GM10248 (cell line): ENCODE measurements around the gene PITPNB.

Experiments
- CTCF ChIA-PET: fragments of 300-600 bp; sonication (Branson Sonifier 250); formaldehyde crosslinking; extraction: SDS; loops from one replicate; lab custom pipeline; 2021; ENCODE audit warnings: antibody characterized with exemption; lab: Yijun Ruan, JAX
- POLR2A ChIA-PET: fragments of 350-650 bp; sonication (Branson Sonifier 250); formaldehyde crosslinking; extraction: SDS; loops from one replicate; lab custom pipeline; 2020; ENCODE audit warnings: antibody characterized with exemption; lab: Yijun Ruan, JAX
- DNase-seq: peaks from one replicate; pipeline ENCODE4 v3.0.0; 2012; ENCODE audit errors: extremely low spot score
- TF ChIP-seq, protein P1 (sequence below): IDR thresholded peaks from 2 replicates; pipeline ENCODE4 v1.5.1; 2012; ENCODE audit warnings: mild to moderate bottlenecking, low read depth; ENCODE audit errors: extremely low read depth, missing control alignments, control extremely low read depth

Gene PITPNB

DNA sequence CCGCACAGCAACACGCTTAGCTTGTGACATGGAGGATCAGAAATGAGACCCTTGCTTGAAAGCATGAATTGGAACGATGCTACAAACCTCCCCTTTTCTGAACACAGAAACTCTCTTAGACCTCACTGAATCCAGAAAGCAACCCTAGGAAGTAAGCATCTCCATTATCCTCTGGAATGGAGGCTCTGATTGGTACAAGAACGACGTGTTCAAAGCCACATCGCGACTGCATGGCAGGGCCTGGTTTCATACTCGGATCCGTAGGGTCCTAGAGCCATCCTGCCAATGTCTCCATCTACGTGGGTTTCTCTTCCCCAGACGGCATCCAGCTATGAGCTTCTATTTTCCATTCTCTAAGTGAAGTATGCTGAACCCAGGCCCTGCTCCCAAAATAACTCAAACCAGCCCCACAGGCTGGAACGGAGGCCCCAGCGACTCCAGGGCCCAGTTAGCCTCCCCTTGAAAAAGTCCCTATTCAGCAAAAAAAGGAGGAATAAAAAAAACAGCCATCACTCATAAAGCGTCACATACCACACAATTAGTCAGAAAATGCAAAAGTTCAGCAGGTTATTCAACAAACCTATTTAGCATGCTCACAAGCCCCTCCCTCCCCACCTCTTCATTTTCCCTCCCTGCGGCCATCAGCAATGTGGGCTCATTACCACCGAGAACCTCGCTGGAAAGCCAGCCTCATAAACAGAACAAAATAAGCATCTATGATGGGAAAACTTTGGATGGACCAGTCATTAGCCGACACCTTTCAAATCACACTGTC is 110.4 kb downstream of the PITPNB start:
- no peak for DNase-seq
- CTCF ChIA-PET, result interaction anchor here (0.7 kb wide), 1 partner anchor 1130 kb away, joined by 3 read pairs; no protein-coding TSS in a partner anchor
- TF ChIP-seq, protein P1, sequence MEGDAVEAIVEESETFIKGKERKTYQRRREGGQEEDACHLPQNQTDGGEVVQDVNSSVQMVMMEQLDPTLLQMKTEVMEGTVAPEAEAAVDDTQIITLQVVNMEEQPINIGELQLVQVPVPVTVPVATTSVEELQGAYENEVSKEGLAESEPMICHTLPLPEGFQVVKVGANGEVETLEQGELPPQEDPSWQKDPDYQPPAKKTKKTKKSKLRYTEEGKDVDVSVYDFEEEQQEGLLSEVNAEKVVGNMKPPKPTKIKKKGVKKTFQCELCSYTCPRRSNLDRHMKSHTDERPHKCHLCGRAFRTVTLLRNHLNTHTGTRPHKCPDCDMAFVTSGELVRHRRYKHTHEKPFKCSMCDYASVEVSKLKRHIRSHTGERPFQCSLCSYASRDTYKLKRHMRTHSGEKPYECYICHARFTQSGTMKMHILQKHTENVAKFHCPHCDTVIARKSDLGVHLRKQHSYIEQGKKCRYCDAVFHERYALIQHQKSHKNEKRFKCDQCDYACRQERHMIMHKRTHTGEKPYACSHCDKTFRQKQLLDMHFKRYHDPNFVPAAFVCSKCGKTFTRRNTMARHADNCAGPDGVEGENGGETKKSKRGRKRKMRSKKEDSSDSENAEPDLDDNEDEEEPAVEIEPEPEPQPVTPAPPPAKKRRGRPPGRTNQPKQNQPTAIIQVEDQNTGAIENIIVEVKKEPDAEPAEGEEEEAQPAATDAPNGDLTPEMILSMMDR, result no peak
- POLR2A ChIA-PET, result no interaction called here

DNA sequence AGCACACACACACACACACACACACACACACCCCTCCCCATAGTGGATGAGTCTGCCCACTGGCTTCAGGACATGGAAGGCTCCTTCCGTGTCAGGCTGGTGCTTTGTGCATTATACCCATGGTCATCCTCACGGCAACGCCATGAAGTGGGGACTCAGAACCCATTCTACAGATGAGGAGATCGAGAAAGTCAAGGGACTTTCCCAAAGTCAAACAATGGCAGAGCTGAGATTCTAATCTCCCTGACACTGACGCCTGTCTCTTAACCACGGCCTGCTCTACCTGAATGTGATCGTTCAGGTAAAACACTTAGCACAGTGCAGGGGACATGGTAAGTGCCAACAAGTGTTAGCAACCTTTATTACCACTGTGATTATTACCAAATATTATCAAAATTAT is 113.2 kb downstream of the PITPNB start:
- ChIA-PET CTCF (no interaction called here), POLR2A (no interaction called here)
- TF ChIP-seq, protein P1, result no peak

DNA sequence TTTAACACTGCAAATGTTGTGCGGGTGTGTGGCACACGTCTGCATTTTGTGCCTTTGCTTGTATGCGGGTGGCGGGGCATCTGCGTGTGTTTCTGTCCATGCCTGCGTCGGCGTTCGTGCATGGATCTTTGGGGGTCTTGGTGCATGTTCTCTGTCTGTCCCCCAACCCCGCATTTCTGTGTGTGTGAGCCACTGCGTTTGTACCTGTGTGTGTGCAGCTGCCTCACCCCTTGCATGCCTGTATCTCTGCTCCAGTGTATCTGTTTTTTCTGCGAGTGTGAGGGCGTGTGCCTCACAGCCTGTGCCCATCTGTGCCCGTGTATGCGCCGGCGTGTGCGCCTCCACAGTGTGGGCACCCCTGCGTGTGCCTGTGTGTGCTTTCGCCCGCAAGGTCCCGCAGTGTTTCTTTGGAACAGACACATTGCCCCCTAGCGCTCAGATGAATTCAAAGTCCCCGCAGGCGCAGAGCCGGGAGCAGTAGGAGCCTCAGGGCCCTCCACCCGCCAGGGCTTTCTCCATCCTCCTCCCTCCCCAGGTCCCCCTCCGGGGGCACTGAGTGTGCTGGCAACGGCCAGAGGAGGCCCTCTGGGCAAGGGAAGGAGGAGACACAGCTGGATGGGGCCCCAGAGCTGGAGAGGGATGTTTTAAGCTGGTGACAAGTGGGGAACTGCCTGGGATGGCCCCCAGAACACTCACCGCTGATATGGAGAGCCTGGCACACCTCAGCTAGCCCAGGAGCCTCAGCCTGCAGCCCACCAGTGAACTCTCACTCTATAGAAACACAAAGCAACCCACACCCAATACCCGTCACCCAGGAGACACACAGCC is 114.4 kb downstream of the PITPNB start:
- TF ChIP-seq, protein P1, result peak; percentile 67
- CTCF ChIA-PET, result no interaction called here
- POLR2A ChIA-PET, result no interaction called here
- DNase-seq, result peak; percentile 75

More for the DNA sequence above, 113.2 kb downstream of the PITPNB start:
- DNase-seq, result no peak

DNA sequence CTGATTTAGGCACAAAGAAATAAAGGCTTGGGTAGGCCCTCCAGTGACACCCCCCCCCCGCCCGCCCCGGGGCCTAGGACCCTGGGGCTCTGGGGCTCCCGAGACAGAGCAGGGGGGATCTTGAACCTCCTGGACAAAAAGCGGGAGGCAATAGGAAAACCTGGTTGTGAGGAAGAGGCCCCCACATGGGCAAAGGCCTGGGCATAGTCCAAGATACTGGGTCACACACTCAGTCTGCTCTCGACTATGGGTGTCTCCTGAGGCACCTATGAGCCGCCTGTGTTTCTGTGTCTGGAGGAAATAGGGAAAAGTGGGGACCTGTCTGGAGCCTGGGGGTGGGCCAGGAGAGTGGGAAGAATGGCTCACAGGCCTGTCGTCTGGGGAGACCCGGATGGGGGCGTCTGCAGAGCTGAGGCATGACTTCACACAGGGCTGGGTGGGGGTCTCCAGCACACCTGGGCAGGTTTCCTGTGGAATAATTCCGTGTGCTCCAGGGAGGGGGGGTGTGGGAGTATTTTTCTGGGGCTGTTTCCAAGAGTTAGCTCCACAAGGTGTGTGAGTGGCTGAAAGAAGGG is 115.1 kb downstream of the PITPNB start:
- TF ChIP-seq, protein P1, result no peak
- no peak for DNase-seq
- ChIA-PET CTCF (interaction anchor here (1.3 kb wide), 1 partner anchor 9 kb away, joined by 3 read pairs; no protein-coding TSS in a partner anchor), POLR2A (no interaction called here)

DNA sequence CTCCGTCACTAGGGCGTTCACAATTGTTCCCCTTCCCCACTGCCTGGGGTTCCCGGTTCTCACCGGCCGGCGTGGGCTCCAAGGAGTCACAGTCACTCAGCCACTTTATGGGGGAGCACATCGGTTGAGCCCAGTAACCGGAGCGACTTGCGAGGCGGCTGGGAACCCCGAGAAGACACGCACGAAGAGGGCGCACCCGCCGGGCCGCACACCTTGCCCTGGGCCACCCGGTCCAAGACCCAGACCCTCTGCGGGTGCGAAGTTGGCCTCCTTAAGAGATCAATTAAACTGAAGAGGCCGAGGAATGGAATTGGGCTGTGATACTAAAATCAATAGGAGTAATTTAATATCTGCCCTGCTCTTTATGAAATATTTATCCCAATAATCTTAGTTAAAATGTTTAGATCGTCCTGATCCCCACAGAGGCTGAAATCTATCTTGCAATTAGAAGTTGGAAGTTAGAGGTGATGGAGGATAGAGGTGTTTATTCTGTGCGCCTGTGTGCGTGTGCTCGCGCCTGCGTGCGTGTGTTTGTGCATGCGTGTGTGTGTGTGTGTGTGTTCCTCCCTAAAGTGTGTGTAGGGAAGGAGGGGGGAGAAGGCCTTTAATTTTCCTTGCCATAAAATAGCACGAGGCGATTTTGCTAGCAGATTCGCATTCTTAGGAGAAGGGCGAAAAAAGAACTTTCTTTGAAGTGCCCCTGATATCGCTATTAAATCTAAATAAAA is 116.5 kb downstream of the PITPNB start:
- DNase-seq, result no peak
- CTCF ChIA-PET, result interaction anchor here (1.3 kb wide), 1 partner anchor 8 kb away, joined by 3 read pairs; no protein-coding TSS in a partner anchor
- POLR2A ChIA-PET, result no interaction called here

More for the DNA sequence above, 116.5 kb downstream of the PITPNB start:
- TF ChIP-seq, protein P1, result no peak
